ENCODE data around the gene CKB.

The CKB gene

DNA sequence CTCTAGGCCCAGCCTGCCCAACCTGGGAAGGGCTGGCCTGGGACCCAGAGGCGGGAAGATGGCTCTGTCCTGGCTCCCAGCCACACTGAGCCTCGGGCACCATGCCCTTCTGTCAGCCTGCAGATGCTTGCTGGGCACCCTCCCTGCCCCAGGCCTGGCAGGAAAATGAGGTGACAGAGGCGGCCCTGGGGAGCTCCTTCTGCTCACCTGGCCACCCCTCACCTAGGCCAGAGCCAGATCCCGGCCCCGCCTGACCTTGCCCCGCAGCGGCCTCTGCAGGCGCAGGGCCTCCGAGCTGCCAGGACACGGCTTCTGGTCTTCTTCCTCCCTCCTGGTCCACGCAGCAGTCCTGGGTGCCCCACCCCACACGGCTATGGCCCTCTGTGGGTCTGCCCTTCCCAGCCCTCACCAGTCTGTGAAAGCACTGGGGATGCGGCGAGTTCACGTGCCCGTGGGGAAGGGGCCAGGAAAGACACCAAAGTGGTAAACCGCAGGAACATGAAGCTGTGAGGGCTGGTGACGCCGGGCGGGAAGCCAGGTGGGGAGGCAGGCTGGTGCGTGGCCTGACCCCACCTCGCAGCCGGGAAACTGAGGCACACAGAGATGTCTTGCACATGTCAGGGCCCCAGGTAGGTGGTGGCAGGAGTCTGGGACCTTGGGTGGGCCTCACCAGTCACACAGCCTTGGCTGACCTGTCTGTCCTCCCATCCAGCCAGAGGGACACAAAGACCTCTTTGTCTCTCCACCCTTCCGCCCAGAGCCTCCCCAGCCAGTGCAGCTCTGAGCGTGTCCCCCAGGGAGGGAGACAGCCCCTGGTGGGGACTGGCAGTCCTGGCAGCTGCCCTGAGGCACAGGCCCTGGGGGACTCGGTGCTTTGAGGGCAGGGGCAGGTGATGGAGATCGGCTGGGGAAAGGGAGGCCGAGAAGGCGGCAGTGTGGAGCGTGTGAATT, 27.0 kb upstream of the CKB start:
- DNase-seq = peak; percentile 66

DNA sequence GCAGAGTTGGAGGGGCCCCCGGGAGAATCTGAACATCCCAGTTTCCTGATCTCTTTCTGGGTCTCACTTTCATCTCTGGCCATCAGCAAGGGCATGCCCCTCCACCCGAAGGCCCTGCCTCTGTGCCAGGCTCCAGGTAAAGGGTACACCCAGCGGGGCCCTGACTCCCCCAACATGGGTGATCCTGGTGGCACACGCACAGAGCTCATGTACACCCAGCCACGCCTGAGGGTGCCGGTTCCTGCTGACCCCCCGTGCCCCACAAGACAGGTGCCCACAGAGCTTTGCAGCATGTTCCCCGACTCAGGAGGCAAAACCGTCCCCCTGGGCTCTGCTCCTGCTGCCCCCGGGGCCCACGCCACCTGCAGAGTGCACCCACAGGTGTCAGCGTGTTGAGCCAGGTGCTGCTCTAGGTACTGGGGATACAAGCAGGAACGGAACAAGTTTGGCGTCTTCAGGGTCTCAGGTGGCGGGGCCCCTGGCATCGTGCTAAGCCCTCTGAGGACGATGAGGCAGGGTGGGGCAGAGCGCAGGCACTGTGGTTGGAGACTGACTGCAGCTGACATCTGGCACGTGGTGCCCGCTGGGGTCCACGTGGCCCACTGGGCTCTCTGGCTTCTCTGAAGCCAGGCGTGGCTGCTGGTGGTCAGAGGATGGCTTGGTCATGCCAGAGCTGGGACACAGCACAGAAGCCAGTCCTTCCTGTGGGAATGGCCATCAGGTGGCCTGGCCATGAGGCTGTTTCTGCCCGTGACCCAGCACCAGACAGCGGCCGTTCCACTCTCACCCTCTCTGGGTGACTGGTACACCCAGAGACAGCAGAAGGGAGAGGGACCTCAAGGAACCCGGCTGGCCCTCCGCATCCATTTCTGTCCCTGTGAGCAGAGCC, 26.1 kb upstream of the CKB start:
- no peak for DNase-seq

DNA sequence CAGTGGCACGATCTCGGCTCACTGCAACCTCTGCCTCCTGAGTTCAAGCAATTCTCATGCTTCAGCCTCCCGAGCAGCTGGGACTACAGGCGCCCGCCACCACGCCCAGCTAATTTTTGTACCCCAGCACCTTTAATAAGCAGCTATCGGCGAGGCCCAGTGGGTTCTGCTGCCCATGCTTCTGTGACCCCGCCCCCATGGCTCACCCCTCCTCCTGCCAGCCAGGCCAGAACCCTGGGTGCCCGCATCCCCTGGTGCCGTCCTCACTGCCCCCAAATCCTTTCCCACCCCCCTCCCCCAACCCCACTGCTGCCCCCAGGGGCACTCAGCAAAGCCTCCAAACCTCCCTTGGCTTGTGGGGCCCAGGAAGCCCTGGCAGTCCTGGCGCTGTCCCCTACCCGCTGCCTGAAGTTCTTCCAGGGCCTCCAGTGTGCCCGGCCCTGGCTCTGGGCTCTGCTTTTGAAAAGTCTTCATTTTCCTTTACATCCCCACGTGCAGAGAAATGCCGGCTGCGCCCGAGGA, 25.4 kb upstream of the CKB start:
- no peak for DNase-seq

DNA sequence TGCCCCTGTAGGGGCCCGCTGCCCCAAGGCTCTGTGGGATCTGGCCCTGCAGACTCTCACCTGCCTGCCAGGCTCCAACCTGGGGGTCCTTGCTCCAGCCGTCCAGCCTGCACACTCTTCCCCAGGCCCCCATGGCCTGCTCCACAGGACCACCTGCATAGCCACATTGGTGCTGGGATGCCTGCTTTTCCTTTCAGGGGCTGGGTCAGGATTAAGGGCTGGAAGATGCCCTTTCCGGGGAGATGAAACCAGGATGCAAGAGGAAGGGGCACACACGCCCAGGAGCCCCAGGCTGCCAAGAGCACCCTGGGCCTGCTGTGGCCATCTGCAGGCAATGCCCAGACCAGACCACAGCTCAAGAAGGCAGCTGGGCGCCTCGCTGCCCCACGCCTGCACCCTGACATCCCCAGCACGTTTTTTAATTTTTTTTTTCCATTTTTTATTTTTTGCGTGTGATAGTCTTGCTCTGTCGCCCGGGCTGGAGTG, 24.9 kb upstream of the CKB start:
- no peak for DNase-seq

DNA sequence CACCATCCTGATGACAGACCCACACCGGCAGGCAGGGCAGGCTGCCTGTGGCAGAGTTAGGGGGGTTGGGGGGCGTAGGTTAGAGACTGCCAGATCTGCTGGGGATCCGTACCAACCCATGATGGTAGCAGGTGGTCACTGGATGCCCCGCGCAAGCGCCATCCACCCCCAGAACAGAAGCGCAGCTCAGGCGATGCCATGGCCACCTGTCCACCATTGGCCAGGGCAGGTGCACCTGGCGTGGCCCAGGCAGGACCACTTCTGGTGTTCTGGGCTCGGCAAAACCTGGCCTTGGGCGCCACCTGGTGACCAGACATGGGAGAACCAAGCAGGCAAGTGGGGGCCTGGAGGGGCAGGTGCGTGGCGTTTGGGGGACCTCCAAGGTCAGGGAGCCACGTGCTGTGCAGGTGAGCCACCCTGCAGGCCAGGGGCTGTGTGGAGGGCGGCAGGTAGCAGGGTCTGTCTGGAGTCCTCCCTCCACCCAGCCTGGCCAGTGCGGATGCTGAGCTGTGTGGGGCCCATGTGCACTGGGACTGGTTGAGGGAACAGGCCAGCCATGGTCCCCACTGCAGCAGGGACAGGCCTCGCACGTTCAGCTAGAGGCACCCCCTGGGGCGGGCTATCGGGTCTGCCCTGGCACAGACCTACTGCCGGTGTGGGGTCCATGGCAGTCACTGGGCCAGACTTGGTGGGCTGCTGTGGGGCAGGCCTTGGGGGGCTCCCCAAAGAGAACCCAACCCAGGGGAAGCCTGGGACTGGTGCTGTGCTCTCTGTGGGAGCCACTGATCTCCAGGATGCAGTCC, 24.2 kb upstream of the CKB start:
- peak; percentile 68 for DNase-seq

DNA sequence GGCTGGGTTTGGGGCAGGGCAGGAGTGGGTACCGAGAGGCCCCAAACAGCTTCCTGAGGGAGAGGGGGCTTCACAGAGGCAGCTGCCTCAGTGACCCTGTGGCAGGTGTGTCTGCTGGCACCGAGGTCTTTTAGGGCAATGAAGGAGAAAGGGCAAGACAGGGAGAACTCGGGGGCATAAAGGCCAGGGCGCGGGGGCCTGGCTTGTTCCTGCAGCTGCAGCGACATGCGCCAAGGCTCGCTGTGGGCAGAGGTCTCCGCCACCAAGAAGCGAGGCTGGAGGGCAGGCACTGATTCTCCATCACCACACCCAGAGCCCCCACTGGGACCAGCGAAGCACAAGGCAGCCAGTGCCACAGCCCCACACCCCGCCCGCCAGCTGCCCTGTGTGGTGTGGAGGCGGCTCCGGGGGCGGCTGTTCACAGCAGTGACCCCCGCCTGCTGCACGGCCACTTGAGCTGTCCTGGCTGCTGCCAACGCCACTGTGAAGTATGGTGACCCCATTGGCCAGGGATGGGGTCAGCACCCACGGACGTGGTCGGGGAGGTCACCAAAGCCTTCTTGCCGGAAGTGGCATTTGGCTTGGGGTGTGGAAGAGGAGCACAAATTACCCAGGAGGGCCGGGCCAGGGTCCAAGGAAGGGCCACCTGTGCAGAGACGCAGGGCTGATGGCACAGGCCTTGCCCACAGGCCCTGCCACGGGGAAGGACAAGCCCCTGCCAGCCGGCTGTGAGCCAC, 23.5 kb upstream of the CKB start:
- DNase-seq = no peak

DNA sequence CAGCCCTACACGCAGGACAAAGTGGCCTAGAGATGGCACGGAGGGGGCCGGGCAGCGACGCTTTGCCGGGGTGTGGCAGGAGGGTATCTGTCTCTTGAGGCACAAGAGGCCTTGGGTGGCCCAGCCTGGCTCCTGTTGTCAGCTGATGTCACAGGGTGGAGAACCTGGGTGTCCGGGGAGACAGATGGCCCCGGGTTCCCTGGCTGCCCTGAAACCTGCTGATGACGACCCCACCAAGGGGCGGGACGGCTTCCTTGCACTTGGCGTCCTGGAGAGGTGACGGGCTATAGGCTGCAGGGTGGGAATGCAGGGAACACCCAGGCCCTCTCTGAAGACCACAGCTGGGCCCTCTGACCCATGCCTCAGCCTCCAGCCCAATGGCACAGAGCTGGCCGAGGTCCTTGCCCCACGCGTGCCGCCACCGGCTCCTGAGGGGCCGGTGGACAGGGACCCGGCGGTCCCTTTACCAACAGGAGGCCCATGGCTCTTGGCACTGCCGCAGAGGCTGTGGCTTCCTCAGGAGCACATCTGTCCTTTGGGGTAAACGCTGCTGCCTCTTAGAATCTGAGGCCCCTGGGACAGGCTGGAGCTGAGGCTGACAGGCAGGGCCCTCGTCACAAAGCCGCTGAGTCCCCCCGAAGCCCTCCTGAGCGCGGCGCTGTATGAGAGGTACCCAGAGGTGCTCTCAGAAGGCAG, 22.7 kb upstream of the CKB start:
- DNase-seq = no peak

DNA sequence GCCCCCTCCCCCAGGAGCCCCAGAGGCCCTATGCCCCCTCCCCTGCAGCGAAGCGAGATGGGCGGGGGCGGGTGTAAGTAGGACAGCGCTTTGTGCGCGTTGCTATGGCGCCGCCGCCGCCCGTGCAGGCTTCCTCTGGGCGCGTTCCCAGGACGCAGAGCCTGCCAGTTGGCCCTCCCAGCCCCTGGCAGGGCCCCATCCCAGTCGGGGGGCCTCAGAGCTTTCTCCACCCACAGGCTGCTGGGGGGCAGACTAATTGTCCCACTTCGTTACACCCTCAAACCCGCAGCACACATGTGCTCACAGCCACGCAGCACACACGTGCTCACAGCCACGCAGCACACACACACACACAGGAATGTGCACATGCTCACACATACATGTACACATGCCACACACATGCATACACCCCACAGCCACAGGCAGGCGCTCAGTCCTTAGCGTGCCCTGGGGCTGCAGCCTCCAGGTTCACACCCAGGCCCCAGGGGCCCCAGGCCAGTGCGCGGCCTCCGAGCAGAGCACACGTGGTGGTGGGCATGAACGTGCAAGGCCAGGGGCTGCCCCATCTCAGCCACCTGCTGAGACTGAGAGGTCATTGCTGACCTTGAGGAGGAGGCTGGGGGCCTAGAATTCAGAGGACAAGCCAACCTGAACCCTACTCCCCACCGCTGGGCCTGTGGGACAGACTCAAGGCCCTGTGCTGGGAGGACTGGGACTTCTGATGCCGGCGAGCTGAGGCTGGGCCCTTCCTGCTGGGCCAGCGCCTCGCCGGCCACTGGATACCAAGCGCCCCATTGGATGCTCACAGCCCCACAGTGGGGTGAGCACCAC, 22.0 kb upstream of the CKB start:
- DNase-seq = peak; percentile 51

DNA sequence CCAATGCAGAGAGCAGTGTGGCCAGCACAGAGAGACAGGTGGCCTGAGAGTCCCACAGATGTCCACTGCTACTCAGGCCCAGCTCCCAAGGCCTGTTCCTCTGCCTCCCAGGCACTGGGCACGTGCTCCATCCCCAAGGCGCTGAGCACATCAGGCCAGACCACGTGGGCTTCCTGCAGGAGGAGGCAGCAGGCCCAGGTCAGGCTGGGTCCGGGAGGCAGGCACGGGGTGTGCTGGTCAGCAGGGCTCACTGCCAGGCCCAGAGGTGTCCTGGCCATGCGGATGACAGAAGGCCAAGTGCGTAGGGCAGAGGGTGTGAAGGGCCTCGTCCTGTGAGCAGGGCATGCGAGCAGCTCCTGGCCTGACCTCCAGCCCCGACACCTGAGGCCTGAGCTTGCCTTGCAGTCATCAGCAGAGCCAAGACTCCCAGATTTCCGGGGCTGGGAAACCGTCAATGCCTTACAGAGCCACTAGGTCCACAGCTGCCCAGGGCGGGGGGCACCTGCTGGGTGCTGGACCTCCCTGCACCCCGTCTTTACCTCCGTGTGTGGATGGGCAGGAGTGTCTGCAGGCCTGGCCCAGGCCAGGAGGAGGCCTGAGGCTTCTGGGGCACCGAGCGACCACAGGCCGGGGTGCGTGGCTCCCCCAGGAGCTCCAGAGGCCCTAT, 21.2 kb upstream of the CKB start:
- DNase-seq = no peak

DNA sequence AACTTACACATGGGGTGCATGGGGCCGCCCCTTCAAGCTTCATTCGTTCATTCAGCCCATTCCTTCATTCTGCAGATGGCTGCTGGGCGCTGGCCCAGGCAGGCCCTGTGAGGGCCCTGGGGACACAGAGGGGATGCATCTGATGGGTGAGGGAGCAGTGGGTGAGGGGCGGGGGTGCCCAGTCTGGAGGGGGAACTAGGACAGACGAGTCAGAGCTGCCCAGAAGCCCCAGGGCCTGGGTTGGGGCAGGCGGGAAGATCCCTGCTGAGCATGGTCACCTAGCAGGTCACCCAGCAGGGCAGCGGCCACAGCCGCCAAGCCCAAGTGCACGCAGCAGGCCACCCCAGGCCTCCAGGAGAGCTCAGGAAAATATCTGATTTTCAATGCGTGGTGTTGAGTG, 20.5 kb upstream of the CKB start:
- DNase-seq = no peak

DNA sequence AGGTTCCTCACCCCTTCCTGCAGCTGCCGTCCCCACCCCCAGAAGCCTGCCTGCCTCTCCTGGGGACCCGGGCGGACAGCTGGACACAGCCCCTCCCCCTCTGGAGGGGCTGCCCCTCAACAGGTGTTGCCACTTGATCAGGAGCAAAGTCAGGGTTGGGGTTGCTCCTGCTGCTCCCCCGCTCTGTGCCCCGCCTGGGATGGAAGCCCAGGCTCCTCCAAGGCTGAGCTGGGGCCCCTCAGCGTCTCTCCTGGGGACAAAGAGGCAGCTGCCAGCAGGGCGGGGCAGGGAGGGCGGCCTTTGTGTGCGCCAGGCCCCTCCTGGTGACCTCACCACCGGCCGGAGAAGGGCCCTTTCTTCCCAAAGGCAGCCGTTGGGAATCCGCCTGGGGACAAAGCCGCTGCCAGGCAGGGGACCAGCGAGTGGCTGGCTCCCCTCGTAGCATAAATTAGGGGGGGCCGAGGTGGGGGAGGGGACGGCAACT, 20.0 kb upstream of the CKB start:
- no peak for DNase-seq

DNA sequence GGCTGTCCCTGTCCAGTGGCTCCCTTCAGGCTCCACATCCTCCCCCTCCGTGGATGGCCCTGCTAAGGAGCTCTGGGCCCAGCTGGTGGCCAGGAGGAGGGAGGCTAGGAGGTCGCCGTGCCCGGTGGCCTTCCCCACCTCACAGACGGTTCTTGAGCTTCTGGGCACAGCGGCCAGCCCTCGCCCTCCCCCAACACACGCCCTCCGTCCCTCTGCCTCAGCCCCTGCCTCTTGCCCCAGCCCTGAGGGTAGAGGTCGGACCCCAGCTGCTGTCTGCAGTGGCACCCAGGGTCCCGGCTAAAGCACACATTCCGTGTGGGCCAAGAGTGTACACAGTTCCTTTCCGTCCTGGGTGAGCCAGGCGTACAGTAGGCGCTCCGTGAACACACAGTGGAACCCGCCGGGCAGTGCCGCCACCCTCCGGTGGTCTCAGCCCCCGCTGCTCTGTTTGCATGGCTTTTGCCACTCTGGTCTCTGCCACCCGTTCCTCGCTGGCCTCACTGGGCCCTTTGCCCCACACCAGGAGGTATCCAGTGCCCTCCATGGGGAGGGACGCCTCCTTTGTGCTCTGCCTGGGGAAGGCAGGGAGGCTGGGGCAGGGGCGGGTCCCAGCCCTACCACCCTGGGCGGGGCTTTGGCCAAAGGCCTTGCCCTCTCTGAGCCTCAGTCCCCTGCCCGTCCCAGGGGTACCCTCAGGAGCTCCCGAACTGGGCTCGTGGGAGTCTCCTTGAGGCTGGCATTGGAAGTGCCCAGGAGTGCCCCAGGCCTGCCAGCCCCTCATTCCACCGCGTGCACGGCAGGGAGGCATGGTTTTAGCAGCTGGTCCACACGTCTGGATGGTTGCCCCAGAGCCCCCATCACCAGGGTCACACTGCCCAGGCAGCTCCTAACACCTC, 19.3 kb upstream of the CKB start:
- no peak for DNase-seq

DNA sequence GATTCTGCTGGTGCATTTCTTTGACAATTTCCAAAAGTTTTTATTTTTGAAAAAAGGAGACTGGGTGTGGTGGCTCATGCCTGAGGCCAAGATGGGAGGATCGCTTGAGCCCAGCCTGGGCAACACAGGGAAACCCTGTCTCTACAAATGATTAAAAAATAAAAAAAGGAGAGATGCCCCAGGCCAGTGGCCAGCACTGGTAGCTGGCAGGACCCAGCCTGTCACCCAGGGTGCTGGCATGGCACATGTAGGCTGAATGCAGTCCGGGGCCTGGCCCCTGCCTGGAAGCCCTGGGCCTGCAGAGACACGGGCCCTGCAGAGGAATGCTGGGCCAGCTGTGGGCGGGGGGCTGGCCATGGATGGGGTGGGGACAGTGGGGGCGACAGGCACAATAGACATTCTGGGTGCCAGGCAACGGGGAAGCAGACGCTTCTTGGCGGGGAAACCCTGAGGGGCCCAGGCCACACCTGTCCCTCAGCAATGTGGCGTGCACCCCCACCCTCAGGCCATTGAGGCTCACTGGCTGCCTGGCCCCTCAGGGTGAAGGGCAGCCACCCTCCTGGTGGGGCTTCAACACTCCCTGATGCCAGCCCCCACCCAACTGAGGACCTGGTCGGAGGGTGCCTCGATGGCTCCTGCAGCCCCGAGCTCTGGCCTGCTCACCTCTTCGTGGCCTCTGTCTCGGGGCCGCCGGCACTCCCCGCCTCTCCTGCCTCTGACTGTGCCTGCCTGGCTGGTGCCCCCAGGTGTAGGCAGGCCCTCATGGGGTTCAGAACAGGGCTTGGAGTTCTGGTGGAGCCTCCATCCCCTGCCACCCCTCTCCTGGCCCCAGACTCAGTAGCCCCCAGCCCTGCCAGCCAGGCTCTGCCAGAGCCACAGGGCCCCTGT, 18.4 kb upstream of the CKB start:
- no peak for DNase-seq

DNA sequence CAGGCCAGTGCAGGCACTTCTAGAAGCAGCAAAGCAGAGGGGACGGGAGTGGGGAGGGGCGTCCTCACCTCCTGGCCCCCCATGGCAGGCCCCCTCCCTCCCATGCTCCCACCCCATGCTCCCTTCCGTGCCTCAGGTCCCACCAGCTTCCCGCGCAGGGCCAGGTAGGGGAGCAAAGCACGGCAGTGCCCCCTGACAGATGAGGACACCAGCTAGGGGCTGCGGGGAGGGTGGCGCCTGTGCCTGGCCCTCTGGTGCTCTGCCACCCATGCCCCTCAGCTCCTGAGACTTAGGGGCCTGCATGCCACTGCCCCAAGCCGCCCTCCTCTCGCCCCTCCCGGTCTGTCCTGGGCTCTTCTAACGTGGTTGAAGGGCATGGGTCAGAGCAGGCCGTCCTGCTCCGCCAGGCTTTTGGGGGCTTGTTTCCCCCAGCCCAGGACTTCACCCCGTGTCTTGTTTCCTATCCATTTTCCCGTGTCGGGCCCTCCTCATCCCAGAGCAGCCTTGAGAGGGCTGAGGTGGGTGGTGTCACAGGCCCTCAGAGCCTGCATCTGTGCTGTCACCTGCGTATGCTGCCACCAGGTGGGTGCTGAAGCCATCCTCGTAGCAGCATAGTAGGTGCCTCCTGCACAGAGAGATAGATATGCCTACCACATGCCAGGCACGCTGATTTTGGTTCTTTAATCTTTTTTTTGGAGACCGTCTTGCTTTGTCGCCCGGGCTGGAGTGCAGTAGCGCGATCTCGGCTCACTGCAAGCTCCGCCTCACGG, 16.6 kb upstream of the CKB start:
- DNase-seq = no peak

DNA sequence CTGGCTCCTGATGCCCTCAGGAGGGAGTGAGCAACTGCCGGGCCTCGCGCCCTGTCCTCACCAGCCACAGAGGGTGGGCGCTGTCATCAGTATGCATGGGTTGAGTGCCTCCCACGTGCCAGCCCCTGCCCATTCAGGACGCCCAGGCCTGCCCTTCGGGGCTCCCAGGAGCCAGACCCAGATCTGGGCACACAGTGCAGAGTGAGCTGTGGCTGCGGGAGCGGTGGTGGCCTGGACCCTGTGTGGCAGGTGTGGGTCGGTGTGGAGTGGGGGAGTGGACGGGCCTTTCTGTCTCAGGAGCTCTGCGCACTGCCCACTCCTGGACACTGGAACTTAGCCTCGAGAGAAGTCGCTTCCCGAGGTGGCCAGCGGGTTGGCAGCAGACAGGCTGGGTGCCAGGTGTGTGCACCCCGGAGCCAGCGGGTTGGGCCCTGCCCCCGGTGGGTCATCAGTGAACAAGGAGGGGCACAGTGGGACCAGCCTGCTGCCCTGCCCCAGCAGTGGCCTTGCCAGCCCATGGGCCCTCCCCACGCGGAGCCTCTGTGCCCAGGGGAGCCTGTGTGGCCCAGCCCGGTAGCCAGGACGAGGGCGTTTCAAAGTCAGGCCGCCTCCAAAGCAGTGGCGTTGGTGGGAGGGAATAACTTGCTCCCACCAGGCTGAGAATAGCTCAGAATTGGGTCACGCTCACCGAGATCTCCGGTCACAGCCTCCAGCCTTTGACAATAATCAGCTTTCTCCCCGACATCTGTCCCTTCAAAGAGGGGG, 15.8 kb upstream of the CKB start:
- no peak for DNase-seq

Measured in NCI-H1694 treated with DMSO at 0.1 percent for 48 hours (cell line).